Measurements from ENCODE around the gene CTAGE4.
"Not testable (repeated sequence)": the region's sequence is repeated elsewhere in the genome, so short reads cannot be mapped to it uniquely, and the experiment has no call there.

CTAGE4 gene, protein sequence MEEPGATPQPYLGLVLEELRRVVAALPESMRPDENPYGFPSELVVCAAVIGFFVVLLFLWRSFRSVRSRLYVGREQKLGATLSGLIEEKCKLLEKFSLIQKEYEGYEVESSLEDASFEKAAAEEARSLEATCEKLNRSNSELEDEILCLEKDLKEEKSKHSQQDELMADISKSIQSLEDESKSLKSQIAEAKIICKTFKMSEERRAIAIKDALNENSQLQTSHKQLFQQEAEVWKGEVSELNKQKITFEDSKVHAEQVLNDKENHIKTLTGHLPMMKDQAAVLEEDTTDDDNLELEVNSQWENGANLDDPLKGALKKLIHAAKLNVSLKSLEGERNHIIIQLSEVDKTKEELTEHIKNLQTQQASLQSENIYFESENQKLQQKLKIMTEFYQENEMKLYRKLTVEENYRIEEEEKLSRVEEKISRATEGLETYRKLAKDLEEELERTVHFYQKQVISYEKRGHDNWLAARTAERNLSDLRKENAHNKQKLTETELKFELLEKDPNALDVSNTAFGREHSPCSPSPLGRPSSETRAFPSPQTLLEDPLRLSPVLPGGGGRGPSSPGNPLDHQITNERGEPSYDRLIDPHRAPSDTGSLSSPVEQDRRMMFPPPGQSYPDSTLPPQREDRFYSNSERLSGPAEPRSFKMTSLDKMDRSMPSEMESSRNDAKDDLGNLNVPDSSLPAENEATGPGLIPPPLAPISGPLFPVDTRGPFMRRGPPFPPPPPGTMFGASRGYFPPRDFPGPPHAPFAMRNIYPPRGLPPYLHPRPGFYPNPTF

DNA sequence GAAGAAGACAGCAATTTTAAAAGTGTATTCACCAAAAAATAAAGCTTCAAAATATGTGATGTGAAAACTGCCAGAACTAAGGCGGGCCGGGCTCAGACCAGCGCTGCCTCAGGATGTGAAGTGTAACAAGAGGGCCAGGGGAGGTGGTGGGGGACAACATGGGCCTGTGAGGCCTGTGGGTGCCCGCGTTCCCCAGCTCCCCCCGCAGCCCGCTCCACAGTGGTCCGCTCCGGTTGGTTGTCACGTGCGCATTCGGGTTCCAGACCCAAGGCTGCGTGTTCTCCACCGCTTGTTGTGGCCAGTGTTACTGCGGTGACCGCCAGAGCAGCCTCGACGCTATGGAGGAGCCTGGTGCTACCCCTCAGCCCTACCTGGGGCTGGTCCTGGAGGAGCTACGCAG is at the start of gene CTAGE4:
Gene CTAGE4 (plus strand): TSS at position 301 of the 400 bp plus-strand sequence. CDS start 38 bp downstream, at position 339.
- not testable (repeated sequence) for DNase-seq (ENCODE audit: extremely low read depth in 1 of 2, low read depth in 1 of 2)

DNA sequence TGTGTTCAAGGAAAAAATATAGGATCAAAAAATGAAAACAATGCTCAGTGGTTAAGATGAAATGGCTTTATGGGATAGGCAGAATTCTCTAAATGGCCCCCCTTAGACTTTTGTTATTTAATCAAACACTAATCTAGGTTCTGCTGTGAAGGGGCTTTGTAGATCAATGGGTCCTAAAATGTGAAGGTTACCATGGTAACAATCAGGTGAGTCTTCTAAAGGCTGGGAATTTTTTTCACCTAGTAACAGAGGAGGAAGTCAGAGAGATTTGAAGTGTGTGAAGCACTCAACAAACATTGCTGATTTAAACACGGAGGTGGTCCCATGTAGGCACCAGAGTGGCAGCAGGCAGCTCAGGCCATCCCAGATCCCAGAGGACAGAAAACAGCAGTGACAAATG is 49.1 kb upstream of the CTAGE4 start:
- no peak for DNase-seq (ENCODE audit: extremely low read depth in 1 of 2, low read depth in 1 of 2)

DNA sequence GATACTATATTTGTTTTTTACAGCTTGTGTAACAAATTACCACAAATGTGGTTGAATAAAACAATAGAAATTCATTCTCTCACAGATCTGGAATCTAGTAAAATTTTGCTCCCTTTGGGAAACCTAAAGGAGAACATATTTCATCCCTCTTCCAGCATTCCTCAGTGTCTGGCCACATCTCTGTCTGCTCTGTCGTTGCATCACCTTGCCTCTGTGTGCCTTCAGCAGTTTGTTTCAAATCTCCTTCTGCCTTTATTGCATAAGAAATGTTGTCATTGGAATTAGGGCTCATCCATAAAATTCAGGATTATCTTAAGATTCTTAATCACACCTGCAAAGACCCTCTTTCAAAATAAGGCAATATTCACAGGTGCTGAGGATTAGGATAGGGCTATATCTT is 45.8 kb upstream of the CTAGE4 start:
- no peak for DNase-seq (ENCODE audit: extremely low read depth in 1 of 2, low read depth in 1 of 2)

DNA sequence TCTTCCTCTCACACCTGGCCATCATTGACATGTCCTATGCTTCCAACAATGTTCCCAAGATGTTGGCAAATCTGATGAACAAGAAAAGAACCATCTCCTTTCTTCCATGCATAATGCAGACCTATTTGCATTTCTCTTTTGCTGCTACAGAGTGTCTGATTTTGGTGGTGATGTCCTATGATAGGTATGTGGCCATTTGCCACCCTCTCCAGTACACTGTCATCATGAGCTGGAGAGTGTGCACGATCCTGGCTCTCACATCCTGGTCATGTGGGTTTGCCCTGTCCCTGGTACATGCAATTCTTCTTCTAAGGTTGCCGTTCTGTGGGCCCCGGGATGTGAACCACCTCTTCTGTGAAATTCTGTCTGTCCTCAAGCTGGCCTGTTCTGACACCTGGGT is 41.1 kb upstream of the CTAGE4 start:
- DNase-seq (ENCODE audit: extremely low read depth in 1 of 2, low read depth in 1 of 2) = no peak

DNA sequence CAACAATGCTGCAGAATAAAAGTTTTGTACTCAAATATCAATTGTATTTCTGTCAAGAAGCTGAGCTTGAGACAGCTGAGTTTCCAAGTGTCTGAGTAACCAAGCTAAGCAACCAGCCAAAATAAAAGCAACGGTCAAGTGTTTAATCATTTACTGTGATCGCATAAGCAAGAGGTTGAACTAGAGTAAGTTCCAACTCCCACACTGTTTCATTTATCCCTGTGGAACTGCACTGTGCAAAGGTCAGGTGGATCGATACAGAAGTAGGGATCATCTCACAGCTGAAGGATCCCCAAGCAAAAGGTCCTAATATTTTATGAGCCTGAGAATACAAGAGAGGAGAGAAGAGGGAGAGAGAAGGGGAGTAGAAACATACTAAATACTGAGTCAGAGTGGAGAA is 38.8 kb upstream of the CTAGE4 start:
- no peak for DNase-seq (ENCODE audit: extremely low read depth in 1 of 2, low read depth in 1 of 2)

DNA sequence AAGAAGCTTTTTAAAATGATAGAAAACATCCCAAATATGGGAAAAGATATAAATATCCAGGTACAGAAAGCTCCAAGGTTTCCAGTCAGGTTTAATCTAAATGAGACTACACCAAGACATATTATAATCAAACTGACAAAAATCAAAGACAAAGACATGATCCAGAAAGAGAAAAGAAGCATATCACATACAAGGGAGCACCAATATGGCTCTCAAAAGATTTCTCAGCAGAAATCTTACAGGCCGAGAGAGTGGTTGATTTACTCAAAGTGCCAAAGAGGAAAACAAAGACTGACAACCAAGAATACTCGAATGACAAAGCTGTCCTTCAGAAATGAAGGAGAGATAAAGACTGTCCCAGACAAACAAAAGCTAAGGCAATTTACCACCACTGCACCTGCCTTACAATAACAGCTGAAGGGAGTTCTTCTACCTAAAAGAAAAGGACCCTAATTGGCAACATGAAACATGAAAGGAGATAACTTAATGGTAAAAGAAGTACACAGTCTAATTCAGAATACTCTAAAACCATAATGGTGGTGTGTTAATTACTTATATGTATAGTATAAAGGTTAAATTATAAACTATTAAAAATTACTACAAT is 34.9 kb upstream of the CTAGE4 start:
- no peak for DNase-seq (ENCODE audit: extremely low read depth in 1 of 2, low read depth in 1 of 2)

DNA sequence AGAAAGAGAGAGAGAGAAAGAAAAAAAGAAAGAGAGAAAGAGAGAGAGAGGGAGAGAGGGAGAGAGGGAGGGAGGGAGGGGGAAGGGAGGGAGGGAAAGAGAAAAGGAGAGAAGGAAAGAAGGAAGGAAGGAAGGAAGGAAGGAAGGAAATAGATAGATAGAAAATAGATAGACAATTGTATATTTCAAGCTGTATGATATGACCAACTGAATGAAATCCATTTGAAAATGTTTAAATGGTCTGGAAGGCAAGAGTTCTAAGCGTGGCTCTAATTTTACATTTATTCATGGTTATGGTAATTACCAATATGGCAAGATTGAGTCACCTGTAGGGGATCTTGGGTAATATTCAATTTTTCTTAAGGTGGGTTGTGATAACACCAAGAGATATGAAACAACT is 24.4 kb upstream of the CTAGE4 start:
- DNase-seq (ENCODE audit: extremely low read depth in 1 of 2, low read depth in 1 of 2) = no peak

DNA sequence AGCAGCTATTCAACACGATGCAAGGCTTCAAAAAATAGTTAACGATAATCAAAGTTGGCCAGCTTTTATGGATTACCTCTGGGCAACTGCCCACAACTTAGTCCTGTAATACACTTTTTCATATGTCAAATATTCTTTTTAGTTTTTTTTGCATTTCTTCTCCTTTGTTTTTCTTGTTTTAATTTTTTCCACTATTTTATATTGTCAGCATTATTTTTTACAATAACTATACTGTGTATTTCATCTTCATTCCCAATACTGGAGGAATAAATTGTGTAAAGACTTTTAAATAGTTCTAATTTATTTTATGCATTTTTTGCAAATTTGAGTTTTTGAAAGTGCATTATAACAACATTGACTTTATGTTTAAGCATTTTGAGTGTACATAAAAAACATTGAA is 18.5 kb upstream of the CTAGE4 start:
- DNase-seq (ENCODE audit: extremely low read depth in 1 of 2, low read depth in 1 of 2) = no peak

DNA sequence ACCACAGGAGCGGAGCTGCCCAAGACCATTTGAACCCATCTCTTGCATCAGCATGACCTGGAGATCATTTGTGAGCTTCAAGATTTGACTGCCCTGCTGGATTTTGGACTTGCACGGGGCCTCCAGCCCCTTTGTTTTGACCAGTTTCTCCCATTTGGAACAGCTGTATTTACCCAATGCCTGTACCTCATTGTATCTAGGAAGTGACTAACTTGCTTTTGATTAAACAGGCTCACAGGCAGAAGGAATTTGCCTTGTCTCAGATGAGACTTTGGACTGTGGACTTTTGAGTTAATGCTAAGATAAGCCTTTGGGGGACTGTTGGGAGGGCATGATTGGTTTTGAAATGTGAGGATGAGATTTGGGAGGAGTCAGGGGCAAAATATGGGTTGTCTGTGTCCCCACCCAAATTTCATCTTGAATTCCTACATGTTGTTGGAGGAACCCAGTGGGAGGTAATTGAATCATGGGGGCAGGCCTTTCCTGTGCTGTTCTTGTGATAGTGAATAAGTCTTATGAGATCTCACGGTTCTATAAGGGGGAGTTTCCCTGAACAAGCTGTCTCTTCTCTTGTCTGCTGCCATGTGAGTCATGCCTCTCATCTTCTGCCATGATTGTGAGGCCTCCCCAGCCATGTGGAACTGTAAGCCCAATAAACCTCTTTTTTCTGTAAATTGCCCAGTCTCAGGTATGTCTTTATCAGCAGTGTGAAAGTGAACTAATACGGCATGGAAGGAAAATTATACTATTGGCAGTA is 11.5 kb upstream of the CTAGE4 start:
- DNase-seq (ENCODE audit: extremely low read depth in 1 of 2, low read depth in 1 of 2) = not testable (repeated sequence)

DNA sequence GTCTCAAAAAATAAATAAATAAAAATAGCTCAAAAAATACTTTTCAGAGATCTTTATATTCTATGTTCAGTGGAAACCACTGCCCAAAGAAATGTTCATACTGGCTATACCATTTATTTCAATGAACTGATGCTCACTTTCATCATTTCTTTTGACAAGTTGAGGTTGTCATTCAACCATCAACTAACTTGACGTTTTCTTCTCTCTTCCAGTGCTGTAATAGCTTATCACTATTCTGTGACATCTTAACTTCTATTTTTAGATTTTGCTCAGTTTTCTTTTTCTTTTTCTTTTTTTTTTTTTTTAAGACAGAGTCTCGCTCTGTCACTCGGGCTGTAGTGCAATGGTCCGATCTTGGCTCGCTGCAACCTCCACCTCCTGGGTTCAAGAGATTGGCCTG is 8.7 kb upstream of the CTAGE4 start:
- no peak for DNase-seq (ENCODE audit: extremely low read depth in 1 of 2, low read depth in 1 of 2)

DNA sequence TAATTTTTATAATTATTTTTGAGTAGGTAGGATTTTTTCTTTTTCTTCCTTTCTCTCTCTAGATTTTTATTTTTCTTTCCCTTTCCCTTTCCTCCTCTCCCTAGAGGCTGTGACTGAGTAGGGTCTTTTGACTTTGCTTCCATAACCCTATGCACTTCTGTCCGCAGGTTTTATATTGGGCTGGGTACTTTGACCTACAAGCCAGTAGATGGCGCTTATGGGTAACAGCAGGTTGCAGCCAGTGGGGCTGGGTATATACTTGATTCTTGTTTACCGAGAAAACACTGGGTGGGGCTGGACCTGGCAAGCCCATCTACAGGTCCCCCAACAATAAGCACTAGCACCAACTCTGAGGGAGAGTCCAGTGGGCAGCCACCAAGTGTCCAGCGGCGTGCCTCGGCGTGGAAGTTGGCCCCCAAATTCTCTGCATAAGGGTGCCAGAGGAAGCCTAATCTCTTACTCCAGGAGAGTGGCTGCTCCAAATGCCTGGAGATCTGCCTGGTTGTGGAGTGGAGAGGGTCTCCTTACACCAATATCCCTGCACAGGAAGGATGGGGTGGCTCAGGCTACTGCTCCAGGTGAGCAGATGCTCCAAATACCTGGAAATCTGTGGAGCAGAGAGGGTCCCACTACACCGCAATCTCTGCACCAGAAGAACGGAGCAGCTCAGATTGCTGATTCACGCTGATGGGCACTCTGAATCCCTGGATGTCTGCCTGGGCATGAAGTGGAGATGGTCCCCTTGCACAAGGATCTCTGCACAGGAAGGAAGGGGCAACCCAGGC is 4.7 kb upstream of the CTAGE4 start:
- DNase-seq (ENCODE audit: extremely low read depth in 1 of 2, low read depth in 1 of 2) = not testable (repeated sequence)

DNA sequence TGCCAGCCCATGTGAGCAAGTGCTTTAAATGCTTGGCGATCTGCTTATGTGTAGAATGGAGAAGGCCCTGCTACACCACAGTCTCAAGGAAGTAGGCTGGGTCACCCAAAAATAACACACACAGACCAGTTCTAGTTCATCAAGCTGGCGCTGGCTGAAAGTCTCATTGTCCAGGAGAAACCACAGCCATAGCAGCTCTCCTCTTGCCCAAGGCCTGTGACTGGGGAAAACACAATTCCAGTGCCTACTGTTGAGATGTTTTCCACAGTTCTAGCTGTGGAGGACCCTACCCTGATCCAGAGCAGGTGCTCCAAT is 4.1 kb upstream of the CTAGE4 start:
- DNase-seq (ENCODE audit: extremely low read depth in 1 of 2, low read depth in 1 of 2) = not testable (repeated sequence)

DNA sequence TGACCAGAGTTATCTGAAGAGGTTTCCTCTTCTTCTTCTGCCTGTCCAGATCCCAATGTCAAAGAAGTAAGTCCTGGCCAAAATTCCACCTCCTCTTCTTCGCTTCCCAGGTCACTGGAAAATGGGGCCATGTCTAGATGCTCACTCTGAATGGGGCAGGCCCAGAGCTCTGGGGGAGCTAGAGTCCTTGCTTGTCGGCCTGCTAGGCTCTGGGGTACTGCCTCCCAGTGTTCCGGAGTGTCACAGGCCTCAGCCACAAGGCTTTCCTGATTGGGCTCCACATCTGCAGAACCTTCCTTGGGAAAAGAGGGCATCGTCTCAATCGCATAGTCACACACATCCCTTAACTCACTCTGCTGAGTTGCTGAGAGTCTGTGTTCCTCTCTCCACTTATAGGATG is 4.6 kb downstream of the CTAGE4 start:
- DNase-seq (ENCODE audit: extremely low read depth in 1 of 2, low read depth in 1 of 2) = not testable (repeated sequence)

DNA sequence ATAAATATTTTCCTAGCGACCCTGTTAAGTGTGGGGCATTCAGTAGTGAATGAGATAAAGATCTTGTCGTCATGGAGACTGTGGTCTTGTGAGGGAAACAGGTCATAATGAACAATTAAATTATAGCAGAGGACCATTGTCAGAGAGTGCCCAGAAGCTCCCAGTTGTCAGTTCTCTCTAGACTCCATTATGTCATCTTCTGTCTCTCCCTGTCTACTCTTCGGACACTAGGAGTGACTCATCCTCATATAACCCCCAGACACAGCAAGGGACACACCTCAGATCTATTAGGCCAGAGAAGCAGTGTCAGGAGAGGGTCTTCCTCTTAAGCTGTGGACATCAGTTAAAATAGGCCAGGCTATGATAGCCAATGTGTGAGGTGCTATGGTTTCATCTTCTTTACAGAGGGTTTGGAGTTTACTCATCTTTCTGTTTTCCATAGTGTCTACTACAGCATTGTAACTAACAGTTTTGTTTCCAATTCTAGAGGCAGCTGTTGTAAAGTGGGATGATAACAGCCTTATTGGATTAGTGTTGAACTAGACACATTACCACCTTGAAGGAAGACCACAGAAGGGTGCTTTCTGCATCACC is 5.4 kb downstream of the CTAGE4 start:
- not testable (repeated sequence) for DNase-seq (ENCODE audit: extremely low read depth in 1 of 2, low read depth in 1 of 2)

DNA sequence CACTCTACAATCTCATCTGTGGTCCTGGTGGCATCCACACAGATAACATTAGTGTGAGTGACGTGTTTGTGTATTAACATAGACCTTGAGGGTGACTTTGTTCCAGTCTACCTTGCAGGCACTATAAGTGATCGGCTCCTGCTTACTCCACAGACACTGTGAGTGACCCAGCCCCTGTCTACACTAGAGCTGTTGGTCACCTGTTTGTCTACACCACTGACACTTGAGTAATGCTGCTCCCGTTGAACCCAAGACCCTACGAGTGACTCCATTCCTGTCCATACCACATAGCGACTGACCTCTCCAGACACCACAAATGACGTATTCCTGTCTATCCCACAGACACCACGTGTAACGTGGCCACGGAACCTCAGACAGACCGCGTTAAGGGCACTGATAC is 10.5 kb downstream of the CTAGE4 start:
- not testable (repeated sequence) for DNase-seq (ENCODE audit: extremely low read depth in 1 of 2, low read depth in 1 of 2)

DNA sequence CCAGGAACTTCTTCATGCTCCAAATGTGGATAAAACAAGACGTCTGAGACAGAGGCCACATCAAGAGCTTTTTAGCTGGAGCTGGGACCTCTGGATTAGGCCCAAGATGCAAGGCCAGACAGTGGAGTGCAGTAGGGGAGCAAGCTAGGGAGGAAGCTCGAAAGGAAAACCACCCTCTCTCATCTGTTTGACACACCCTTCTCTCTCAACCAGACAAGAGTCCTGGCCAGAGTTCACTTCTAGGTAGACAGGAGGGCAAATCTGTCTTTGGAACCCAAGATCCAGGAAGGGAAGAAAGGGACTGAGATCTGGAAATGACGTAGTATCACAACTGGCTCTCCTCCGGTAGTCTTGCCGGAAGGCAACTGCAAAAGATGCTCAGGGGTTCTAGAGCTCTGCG is 11.2 kb downstream of the CTAGE4 start:
- not testable (repeated sequence) for DNase-seq (ENCODE audit: extremely low read depth in 1 of 2, low read depth in 1 of 2)

DNA sequence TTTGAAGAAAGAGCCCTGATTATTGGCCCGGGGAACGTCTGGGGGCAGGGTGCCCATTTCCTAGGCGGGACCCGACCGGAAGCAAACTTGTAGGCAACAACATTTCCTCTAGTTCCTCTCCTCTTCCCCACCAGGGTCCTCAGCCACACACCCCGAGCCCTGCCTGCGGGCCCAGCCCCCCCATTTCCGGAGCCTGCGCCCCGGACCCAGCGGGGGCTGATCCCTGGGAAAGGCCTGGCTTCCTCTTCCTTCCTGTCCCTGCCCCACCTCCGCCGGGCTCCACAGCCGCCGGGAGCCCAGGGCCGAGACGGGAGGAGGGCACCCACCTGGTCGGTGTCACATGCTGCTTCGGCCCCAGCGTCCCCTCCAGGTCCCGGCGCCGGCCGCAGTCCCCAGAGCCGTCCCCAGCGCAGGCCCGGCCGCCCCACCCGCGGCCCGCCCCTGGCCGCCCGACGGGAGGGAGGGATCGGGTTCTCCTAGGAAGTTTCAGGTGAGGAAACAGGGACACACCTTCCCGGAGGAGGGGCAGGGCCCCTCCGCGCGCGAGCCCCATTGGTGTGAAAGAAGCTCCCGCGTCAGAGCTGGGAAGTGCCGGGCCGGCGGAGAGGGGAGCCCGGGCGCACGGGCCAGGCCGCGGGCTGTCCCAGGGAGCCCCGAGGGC is 12.1 kb downstream of the CTAGE4 start, which contains the start of gene ARHGEF35:
Gene ARHGEF35 (minus strand): TSS at position 622 of the 661 bp plus-strand sequence. CDS start 7,450 bp downstream, outside the sequence.
- DNase-seq (ENCODE audit: extremely low read depth in 1 of 2, low read depth in 1 of 2) = not testable (repeated sequence)

DNA sequence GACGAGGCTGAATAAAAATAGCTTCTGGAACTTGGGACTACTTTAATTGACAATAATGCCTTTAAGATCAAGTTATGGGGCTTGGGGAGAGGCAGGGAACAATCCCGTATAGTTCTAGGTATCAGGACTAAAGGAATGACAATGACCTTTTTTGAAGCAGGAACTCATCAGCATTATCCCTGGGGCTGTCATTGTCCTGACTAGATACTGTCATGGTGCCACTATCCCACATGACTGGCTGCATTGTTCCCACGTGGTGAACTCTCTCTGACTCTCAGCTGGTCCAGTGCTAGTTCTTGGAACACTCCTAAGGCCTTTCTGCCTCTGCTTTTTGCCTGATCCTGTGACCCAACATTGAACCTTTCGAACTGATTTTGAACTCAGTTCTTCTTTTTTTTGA is 15.7 kb downstream of the CTAGE4 start:
- DNase-seq (ENCODE audit: extremely low read depth in 1 of 2, low read depth in 1 of 2) = not testable (repeated sequence)

DNA sequence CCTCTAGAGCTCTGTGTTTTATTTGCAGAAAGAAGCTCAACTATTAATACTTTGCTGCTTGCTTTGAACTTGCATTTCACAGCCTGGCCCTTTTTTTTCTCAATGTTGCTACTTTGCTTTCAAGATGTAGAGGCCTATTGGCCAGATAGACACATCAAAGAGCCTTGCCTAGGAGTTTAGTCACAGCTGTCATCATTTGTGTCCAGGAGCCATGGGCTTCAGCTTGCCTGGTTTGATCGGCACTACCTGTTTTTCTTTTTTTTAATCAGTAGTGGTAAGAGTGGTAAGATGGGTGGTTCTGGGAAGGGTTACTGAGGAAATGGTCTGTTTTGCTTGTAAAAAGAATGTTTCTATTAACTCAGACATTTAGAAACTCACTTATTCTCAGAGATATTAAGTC is 18.7 kb downstream of the CTAGE4 start:
- DNase-seq (ENCODE audit: extremely low read depth in 1 of 2, low read depth in 1 of 2) = not testable (repeated sequence)

All from stimulated activated CD8-positive, alpha-beta memory T cell treated with anti-CD3 and anti-CD28 coated beads, Interleukin-7, amount 100 ng/mL, for 48 hours (primary cell).